ENCODE data around the gene SKAP1.

- no peak for TF ChIP-seq GLIS3 (CRISPR knock-in tag; IDR thresholded peaks at IDR 0.05)
- TF ChIP-seq, protein P1, sequence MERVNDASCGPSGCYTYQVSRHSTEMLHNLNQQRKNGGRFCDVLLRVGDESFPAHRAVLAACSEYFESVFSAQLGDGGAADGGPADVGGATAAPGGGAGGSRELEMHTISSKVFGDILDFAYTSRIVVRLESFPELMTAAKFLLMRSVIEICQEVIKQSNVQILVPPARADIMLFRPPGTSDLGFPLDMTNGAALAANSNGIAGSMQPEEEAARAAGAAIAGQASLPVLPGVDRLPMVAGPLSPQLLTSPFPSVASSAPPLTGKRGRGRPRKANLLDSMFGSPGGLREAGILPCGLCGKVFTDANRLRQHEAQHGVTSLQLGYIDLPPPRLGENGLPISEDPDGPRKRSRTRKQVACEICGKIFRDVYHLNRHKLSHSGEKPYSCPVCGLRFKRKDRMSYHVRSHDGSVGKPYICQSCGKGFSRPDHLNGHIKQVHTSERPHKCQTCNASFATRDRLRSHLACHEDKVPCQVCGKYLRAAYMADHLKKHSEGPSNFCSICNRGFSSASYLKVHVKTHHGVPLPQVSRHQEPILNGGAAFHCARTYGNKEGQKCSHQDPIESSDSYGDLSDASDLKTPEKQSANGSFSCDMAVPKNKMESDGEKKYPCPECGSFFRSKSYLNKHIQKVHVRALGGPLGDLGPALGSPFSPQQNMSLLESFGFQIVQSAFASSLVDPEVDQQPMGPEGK (CRISPR knock-in tag; IDR thresholded peaks at IDR 0.05; ENCODE audit: borderline replicate concordance) = no peak
- no peak for TF ChIP-seq PPARA (CRISPR knock-in tag; IDR thresholded peaks at IDR 0.05; ENCODE audit: borderline replicate concordance)
- TF ChIP-seq OSR1 (CRISPR knock-in tag; IDR thresholded peaks at IDR 0.05) = no peak
These were observed 274.0 kb downstream of the SKAP1 start for GRCh38 chr17:48155889-48156611.

All from SK-N-SH treated with all-trans-retinoic acid at 6 μM for 48 hours (cell line).